HEK293 (cell line): ENCODE data around the gene CACNA2D3.

ENCODE experiments used
- CTCF ChIA-PET: fragments of 350-600 bp; formaldehyde crosslinking; extraction: SDS; loops from one replicate; lab custom pipeline; 2021; ENCODE audit warnings: antibody characterized with exemption; lab: Yijun Ruan, JAX
- POLR2A ChIA-PET: fragments of 300-600 bp; formaldehyde crosslinking; extraction: SDS; loops from one replicate; lab custom pipeline; 2020; ENCODE audit warnings: antibody characterized with exemption, inconsistent platforms; lab: Yijun Ruan, JAX
- H3K27ac ChIP-seq: fragments of 200-500 bp; sonication (Bioruptor generic); 2 replicates; pipeline ENCODE4 v1.5.1; 2014; ENCODE audit warnings: low read depth, low read length, control low read depth, inconsistent platforms; ENCODE audit errors: extremely low read depth
- H3K36me3 ChIP-seq, 2 experiments: fragments of 200-500 bp in 1 of 2; sonication (Bioruptor generic) in 1 of 2; 1 replicate in 1 of 2; 2 replicates in 1 of 2; pipeline ENCODE4 v1.5.1; 2014 to 2017; ENCODE audit warnings: inconsistent platforms in 2 of 2, low read length in 2 of 2; ENCODE audit not compliant: control insufficient read depth in 2 of 2, insufficient read depth in 1 of 2
- H3K4me1 ChIP-seq: fragments of 200-500 bp; sonication (Bioruptor generic); 2 replicates; pipeline ENCODE4 v1.5.1; 2014; ENCODE audit warnings: mild to moderate bottlenecking, low read length, inconsistent platforms; ENCODE audit not compliant: control insufficient read depth, insufficient read depth
- H3K4me3 ChIP-seq: 2 replicates; pipeline ENCODE4 v1.5.1; 2011; ENCODE audit warnings: low read depth, mild to moderate bottlenecking, control low read depth, low read length, moderate library complexity
- H3K9me3 ChIP-seq: fragments of 200-500 bp; sonication (Bioruptor generic); 2 replicates; pipeline ENCODE4 v1.5.1; 2014; ENCODE audit warnings: low read depth, low read length, inconsistent platforms; ENCODE audit not compliant: control insufficient read depth, insufficient read depth
- HOXC10 ChIP-seq: sonication (generic); formaldehyde crosslinking; IDR thresholded peaks from 2 replicates; pipeline ENCODE4 v1.8.1; 2023; ENCODE audit warnings: mild to moderate bottlenecking, missing genetic modification reagents
- KLF16 ChIP-seq: fragments of 450-650 bp; formaldehyde crosslinking; IDR thresholded peaks from 2 replicates; pipeline ENCODE4 v1.5.1; 2017; ENCODE audit warnings: missing biosample characterization, missing genetic modification characterization
- PRDM6 ChIP-seq: fragments of 450-650 bp; formaldehyde crosslinking; IDR thresholded peaks from 2 replicates; pipeline ENCODE4 v1.5.1; 2017; ENCODE audit warnings: missing biosample characterization, missing genetic modification characterization
- TRIM28 ChIP-seq: IDR thresholded peaks from 2 replicates; pipeline ENCODE4 v1.6.1; 2011; ENCODE audit warnings: low read length, control low read depth, borderline replicate concordance
- ZNF148 ChIP-seq: fragments of 450-650 bp; formaldehyde crosslinking; IDR thresholded peaks from 2 replicates; pipeline ENCODE4 v1.5.0; 2017; ENCODE audit warnings: missing biosample characterization, missing genetic modification characterization, borderline replicate concordance
- ZNF19 ChIP-seq: fragments of 450-650 bp; formaldehyde crosslinking; IDR thresholded peaks from 2 replicates; pipeline ENCODE4; 2016; ENCODE audit warnings: missing biosample characterization, missing genetic modification characterization, low read depth
- ZNF341 ChIP-seq: fragments of 450-650 bp; formaldehyde crosslinking; IDR thresholded peaks from 2 replicates; pipeline ENCODE4; 2016; ENCODE audit warnings: low read depth, missing biosample characterization, missing genetic modification characterization
- ZNF362 ChIP-seq: fragments of 450-650 bp; formaldehyde crosslinking; IDR thresholded peaks from 2 replicates; pipeline ENCODE4 v1.5.1; 2016; ENCODE audit warnings: missing biosample characterization, missing genetic modification characterization
- ZNF423 ChIP-seq: fragments of 450-650 bp; formaldehyde crosslinking; IDR thresholded peaks from 2 replicates; pipeline ENCODE4 v1.5.1; 2016; ENCODE audit warnings: missing biosample characterization, missing genetic modification characterization
- ZNF580 ChIP-seq: fragments of 450-650 bp; formaldehyde crosslinking; IDR thresholded peaks from 2 replicates; pipeline ENCODE4 v1.5.1; 2016; ENCODE audit warnings: missing biosample characterization, missing genetic modification characterization
- ZNF610 ChIP-seq: fragments of 450-650 bp; formaldehyde crosslinking; IDR thresholded peaks from 2 replicates; pipeline ENCODE4 v1.5.1; 2016; ENCODE audit warnings: missing biosample characterization, missing genetic modification characterization, borderline replicate concordance
- ZNF624 ChIP-seq: fragments of 450-650 bp; formaldehyde crosslinking; IDR thresholded peaks from 2 replicates; pipeline ENCODE4 v1.5.1; 2017; ENCODE audit warnings: missing biosample characterization, missing genetic modification characterization
- ZNF843 ChIP-seq: fragments of 450-650 bp; formaldehyde crosslinking; IDR thresholded peaks from 2 replicates; pipeline ENCODE4 v1.5.1; 2016; ENCODE audit warnings: missing biosample characterization, missing genetic modification characterization
- ZSCAN23 ChIP-seq: fragments of 450-650 bp; formaldehyde crosslinking; IDR thresholded peaks from 2 replicates; pipeline ENCODE4 v1.5.1; 2016; ENCODE audit warnings: missing biosample characterization, missing genetic modification characterization
- TF ChIP-seq, protein P1 (sequence below): fragments of 450-650 bp; IDR thresholded peaks from 2 replicates; pipeline ENCODE4 v1.5.1; 2018; ENCODE audit warnings: missing biosample characterization, mild to moderate bottlenecking, missing genetic modification characterization

CACNA2D3 gene

GRCh38 chr3:54819946-54820345 is 697.6 kb downstream of the CACNA2D3 start:
- POLR2A ChIA-PET, result no interaction called here

GRCh38 chr3:54822206-54822605 is 699.9 kb downstream of the CACNA2D3 start:
- POLR2A ChIA-PET, result no interaction called here
- no peaks in the 10 kb centered on the region for H3K9me3 ChIP-seq
- H3K4me1 ChIP-seq, result peaks cover 6% of the 10 kb centered on the region
- H3K36me3 ChIP-seq, result no peaks in the 10 kb centered on the region
- no peak overlapping the region for H3K4me3 ChIP-seq
- TF ChIP-seq ZNF423 (tag by site-specific recombination) (no peak), HOXC10 (CRISPR knock-in tag) (no peak), ZNF624 (tag by site-specific recombination) (no peak), TRIM28 (no peak), PRDM6 (tag by site-specific recombination) (no peak), ZNF362 (no peak), ZNF341 (tag by site-specific recombination) (no peak), KLF16 (tag by site-specific recombination) (no peak), ZNF843 (tag by site-specific recombination) (no peak), ZNF610 (tag by site-specific recombination) (no peak), ZNF580 (tag by site-specific recombination) (no peak), ZSCAN23 (tag by site-specific recombination) (no peak)
- TF ChIP-seq, protein P1, sequence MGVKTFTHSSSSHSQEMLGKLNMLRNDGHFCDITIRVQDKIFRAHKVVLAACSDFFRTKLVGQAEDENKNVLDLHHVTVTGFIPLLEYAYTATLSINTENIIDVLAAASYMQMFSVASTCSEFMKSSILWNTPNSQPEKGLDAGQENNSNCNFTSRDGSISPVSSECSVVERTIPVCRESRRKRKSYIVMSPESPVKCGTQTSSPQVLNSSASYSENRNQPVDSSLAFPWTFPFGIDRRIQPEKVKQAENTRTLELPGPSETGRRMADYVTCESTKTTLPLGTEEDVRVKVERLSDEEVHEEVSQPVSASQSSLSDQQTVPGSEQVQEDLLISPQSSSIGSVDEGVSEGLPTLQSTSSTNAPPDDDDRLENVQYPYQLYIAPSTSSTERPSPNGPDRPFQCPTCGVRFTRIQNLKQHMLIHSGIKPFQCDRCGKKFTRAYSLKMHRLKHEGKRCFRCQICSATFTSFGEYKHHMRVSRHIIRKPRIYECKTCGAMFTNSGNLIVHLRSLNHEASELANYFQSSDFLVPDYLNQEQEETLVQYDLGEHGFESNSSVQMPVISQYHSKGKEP (tag by site-specific recombination), result no peak
- no peak overlapping the region for H3K27ac ChIP-seq
- CTCF ChIA-PET, result interaction anchor here (0.6 kb wide), 1 partner anchor 1187 kb away, joined by 3 read pairs; no protein-coding TSS in a partner anchor

More at GRCh38 chr3:54819946-54820345, 697.6 kb downstream of the CACNA2D3 start:
- CTCF ChIA-PET, result interaction anchor here (1.2 to 1.4 kb wide), 2 partner anchors 11 kb away, joined by 3 read pairs; no protein-coding TSS in a partner anchor
- Histone ChIP-seq H3K36me3 (no peaks in the 10 kb centered on the region), H3K9me3 (no peaks in the 10 kb centered on the region), H3K27ac (no peak overlapping the region), H3K4me3 (no peak overlapping the region), H3K4me1 (peaks cover 6% of the 10 kb centered on the region)
- TF ChIP-seq ZNF19 (tag by site-specific recombination) (no peak), ZNF148 (tag by site-specific recombination) (no peak)
